ENCODE data around the gene EIF2S3B.

DNA sequence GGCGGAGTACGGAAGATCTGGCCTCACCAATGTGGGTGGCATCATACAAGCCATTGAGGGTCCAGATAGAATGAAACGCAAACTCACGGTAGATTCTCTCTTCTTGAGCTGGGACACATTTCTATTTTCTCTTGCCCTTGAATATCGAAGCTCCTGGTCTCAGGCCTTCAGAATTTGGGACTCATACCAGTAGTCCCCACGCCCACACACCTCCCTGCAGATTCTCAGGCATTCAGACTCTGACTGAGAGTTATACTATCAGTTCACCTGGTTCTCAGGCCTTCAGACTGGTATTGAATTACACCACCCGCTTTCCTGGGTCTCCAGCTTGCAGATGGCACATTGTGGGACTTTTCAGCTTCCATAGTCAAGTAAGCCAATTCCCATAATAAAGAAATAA is 37.8 kb downstream of the EIF2S3B start:
- TF ChIP-seq GATA2 (IDR thresholded peaks at IDR 0.05; ENCODE audit: low read depth, low read length) (no peak), GATA3 (IDR thresholded peaks at IDR 0.05; ENCODE audit: low read depth, low read length) (no peak)
